Measurements from ENCODE around the gene SLC27A3. TPM values are rescaled to one million over a fixed set of nuclear protein-coding genes. Genes with fewer than 3 reads are reported as not detected.

SLC27A3 gene
- total RNA-seq, 1 experiment from 2014 or later: 42.0 TPM

DNA sequence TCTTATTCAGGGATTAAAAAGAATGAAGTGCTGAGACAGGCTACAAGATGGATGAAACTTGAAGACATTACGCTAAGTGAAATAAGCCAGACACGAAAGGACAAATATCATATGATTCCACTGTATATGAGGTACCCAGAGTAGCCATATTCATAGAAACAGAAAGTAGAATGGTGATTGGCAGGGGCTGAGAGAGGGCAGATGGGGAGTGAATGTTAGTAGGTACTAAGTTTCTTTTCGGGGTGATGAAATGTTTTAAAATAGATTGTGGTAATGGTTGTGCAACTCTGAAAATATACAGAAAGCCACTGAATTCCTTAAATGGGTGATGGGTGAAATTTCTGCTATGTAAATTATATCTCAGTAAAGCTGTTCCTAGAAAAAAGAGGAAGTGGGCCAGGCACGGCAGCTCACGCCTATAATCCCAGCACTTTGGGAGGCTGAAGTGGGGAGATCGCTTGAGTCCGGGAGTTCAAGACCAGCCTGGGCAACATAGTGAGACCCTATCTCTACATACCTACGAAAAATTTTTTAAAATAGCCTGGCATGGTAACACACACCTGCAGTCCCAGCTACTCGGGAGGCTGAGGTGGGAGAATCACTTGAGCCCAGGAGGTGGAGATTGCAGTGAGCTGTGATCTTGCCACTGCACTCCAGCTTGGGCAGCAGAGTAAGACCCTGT, 15.9 kb downstream of the SLC27A3 start:
- Histone ChIP-seq H3K18ac (ENCODE audit: insufficient read length, low read depth, low read length) (no peak overlapping the region), H2AK5ac (ENCODE audit: insufficient read length, low read length) (no peak overlapping the region), H3K56ac (ENCODE audit: insufficient read length, low read depth, low read length) (no peak overlapping the region), H2BK12ac (ENCODE audit: insufficient read length, low read depth, low read length) (no peak overlapping the region), H4K5ac (ENCODE audit: insufficient read length, low read depth, low read length) (no peak overlapping the region), H3K79me1 (ENCODE audit: insufficient read depth, low read depth, low read length, poor library complexity, severe bottlenecking) (no peaks in the 10 kb centered on the region), H3K9ac (ENCODE audit: extremely low read depth, insufficient read length, low read length) (no peak overlapping the region), H2BK20ac (ENCODE audit: low read depth, low read length, poor library complexity, severe bottlenecking) (no peak overlapping the region), H3K27ac (ENCODE audit: insufficient read length, low read depth, low read length) (no peak overlapping the region), H3K79me2 (ENCODE audit: insufficient read depth, low read length) (no peaks in the 10 kb centered on the region), H2AFZ (ENCODE audit: low read length) (no peak overlapping the region), H3T11ph (ENCODE audit: low read length) (no peak overlapping the region), H4K20me1 (ENCODE audit: control insufficient read depth, insufficient read depth, insufficient read length) (no peaks in the 10 kb centered on the region), H2BK120ac (ENCODE audit: low read depth, low read length, poor library complexity, severe bottlenecking) (no peak overlapping the region), H2BK5ac (ENCODE audit: insufficient read length, low read length) (no peak overlapping the region), H3K14ac (ENCODE audit: insufficient read depth, low read length) (no peak overlapping the region), H4K8ac (replicated peaks; ENCODE audit: insufficient read length, low read depth, low read length) (no peak overlapping the region), H3K9me3 (ENCODE audit: control insufficient read depth, low read depth, low read length) (no peaks in the 10 kb centered on the region), H3K4ac (ENCODE audit: low read depth, low read length) (no peak overlapping the region), H3K4me1 (ENCODE audit: insufficient read depth, low read length) (no peaks in the 10 kb centered on the region), H3K4me2 (ENCODE audit: insufficient read depth, insufficient read length, low read length) (no peak overlapping the region), H3K23ac (ENCODE audit: insufficient read length, low read depth, low read length) (no peak overlapping the region), H3K23me2 (ENCODE audit: insufficient read length, low read depth, low read length, poor library complexity, severe bottlenecking) (no peaks in the 10 kb centered on the region), H4K91ac (ENCODE audit: insufficient read length, low read depth, low read length) (no peak overlapping the region), H3K27me3 (ENCODE audit: insufficient read depth, low read length) (no peaks in the 10 kb centered on the region), H2BK15ac (ENCODE audit: low read depth, low read length) (no peak overlapping the region)
- Mint-ChIP-seq H3K36me3 (ENCODE audit: insufficient read depth in 1 of 3, low read depth in 3 of 3) (no peaks in the 10 kb centered on the region), H3K4me3 (no peak overlapping the region), H3K9me3 (0 out of 5 replicates have a peak, but pooled peaks cover 0 to 4% of the 10 kb centered on the region in 2 experiments), H3K27me3 (ENCODE audit: low read depth) (peaks cover 2% of the 10 kb centered on the region), H3K4me1 (peaks cover 30 to 41% of the 10 kb centered on the region in 2 experiments), H3K27ac (no peak overlapping the region)
- no peak for DNase-seq
- 100% methylated on average over 1 of the region's 9 CpGs for WGBS (ENCODE audit: extremely low coverage, insufficient read length, low lambda C conversion rate)
- TF ChIP-seq, protein P1, sequence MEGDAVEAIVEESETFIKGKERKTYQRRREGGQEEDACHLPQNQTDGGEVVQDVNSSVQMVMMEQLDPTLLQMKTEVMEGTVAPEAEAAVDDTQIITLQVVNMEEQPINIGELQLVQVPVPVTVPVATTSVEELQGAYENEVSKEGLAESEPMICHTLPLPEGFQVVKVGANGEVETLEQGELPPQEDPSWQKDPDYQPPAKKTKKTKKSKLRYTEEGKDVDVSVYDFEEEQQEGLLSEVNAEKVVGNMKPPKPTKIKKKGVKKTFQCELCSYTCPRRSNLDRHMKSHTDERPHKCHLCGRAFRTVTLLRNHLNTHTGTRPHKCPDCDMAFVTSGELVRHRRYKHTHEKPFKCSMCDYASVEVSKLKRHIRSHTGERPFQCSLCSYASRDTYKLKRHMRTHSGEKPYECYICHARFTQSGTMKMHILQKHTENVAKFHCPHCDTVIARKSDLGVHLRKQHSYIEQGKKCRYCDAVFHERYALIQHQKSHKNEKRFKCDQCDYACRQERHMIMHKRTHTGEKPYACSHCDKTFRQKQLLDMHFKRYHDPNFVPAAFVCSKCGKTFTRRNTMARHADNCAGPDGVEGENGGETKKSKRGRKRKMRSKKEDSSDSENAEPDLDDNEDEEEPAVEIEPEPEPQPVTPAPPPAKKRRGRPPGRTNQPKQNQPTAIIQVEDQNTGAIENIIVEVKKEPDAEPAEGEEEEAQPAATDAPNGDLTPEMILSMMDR (conservative IDR thresholded peaks at IDR 0.05): no peak
